Endometrial microvascular endothelial cells (primary cell): ENCODE data around the gene DENND1B. TPM values are rescaled to one million over a fixed set of nuclear protein-coding genes. Genes with fewer than 3 reads are reported as not detected.
"Not testable (repeated sequence)": the region's sequence is repeated elsewhere in the genome, so short reads cannot be mapped to it uniquely, and the experiment has no call there.

ENCODE experiments used
- in situ Hi-C: cut with HindIII; loops from 2 replicates; pipeline ENCODE4 v1.10.0; 2017; ENCODE audit warnings: low sequenced_read_pairs, low pct_unique_long_range_greater_than_20kb; ENCODE audit errors: inconsistent ontology term
- total RNA-seq: library from RNA; depleted of rRNA; stranded (reverse); fragments of >200 nt; gene quantifications from one replicate; pipeline ENCODE4 v1.2.3, GENCODE V29; 2015; ENCODE audit errors: inconsistent ontology term

The DENND1B gene
- total RNA-seq, 1 donor from 2014 or later = 0.93 TPM

- in situ Hi-C loops = no loop called here
Observed at GRCh38 chr1:197526736-197527371, 248.4 kb downstream of the DENND1B start.

GRCh38 chr1:197521118-197521739, 254.1 kb downstream of the DENND1B start:
- in situ Hi-C loops = no loop called here

GRCh38 chr1:197519741-197520334, 255.4 kb downstream of the DENND1B start:
- in situ Hi-C loops = no loop called here

GRCh38 chr1:197515421-197515820, 259.9 kb downstream of the DENND1B start:
- in situ Hi-C loops = no loop called here

GRCh38 chr1:197510691-197511378, 264.4 kb downstream of the DENND1B start:
- in situ Hi-C loops = no loop called here

- in situ Hi-C loops = no loop called here
Observed at GRCh38 chr1:197496722-197497121, 278.6 kb downstream of the DENND1B start.

- in situ Hi-C loops = not testable (repeated sequence)
Observed at GRCh38 chr1:197491505-197491904, 283.8 kb downstream of the DENND1B start.

GRCh38 chr1:197486946-197487345, 288.3 kb downstream of the DENND1B start:
- in situ Hi-C loops = no loop called here

GRCh38 chr1:197485790-197486189, 289.5 kb downstream of the DENND1B start:
- in situ Hi-C loops = no loop called here

- in situ Hi-C loops = no loop called here
Observed at GRCh38 chr1:197481101-197481500, 294.2 kb downstream of the DENND1B start.

- in situ Hi-C loops = no loop called here
Observed at GRCh38 chr1:197480446-197480845, 294.8 kb downstream of the DENND1B start.

GRCh38 chr1:197472141-197472540, 303.1 kb downstream of the DENND1B start:
- in situ Hi-C loops = no loop called here

GRCh38 chr1:197471248-197471985, 303.9 kb downstream of the DENND1B start:
- in situ Hi-C loops = no loop called here

GRCh38 chr1:197470330-197470729, 304.9 kb downstream of the DENND1B start:
- in situ Hi-C loops = no loop called here

- in situ Hi-C loops = no loop called here
Observed at GRCh38 chr1:197469620-197470210, 305.6 kb downstream of the DENND1B start.

GRCh38 chr1:197468543-197469175, 306.6 kb downstream of the DENND1B start:
- in situ Hi-C loops = no loop called here

GRCh38 chr1:197467881-197468280, 307.4 kb downstream of the DENND1B start:
- in situ Hi-C loops = no loop called here

- in situ Hi-C loops = no loop called here
Observed at GRCh38 chr1:197466813-197467212, 308.5 kb downstream of the DENND1B start.
